ENCODE measurements around the gene CCDC92B.
A peak's percentile ranks its signal among the peaks of the same experiment; 100 is the strongest.

- TF ChIP-seq CTCF (IDR thresholded peaks at IDR 0.05) (peak; percentile 58 to 84 (median 75)), POLR2A (IDR thresholded peaks at IDR 0.05) (no peak)
Observed at GRCh38 chr17:2786176-2786881, 36.9 kb upstream of the CCDC92B start.

Data from esophagus squamous epithelium (tissue), 4 donors.